GM12878 (cell line): Measurements from ENCODE around the gene CHCHD6.

Experiments used
- ATF2 ChIP-seq: IDR thresholded peaks from 2 replicates; pipeline ENCODE4 v1.6.1; 2012; ENCODE audit warnings: low read length, inconsistent platforms
- ATF3 ChIP-seq: IDR thresholded peaks from 2 replicates; pipeline ENCODE4 v1.6.1; 2011; ENCODE audit warnings: low read depth, mild to moderate bottlenecking, low read length, moderate library complexity, borderline replicate concordance; ENCODE audit errors: extremely low read depth
- BCLAF1 ChIP-seq: fragments of 450-650 bp; IDR thresholded peaks from 2 replicates; pipeline ENCODE4 v1.6.1; 2017; ENCODE audit warnings: antibody characterized with exemption, mild to moderate bottlenecking, moderate library complexity
- CREB1 ChIP-seq: IDR thresholded peaks from 2 replicates; pipeline ENCODE4 v1.6.1; 2012; ENCODE audit warnings: low read depth, mild to moderate bottlenecking, inconsistent platforms
- CTCF ChIP-seq, 3 experiments: IDR thresholded peaks in 2 of 3; conservative IDR thresholded peaks in 1 of 3; 2 replicates each; pipeline ENCODE4 v1.5.1; 2011; ENCODE audit warnings: low read depth in 3 of 3, low read length in 3 of 3, mild to moderate bottlenecking in 3 of 3, control low read depth in 2 of 3, moderate library complexity in 2 of 3, inconsistent platforms in 1 of 3, mixed read lengths in 1 of 3; ENCODE audit not compliant: control insufficient read depth in 2 of 3, insufficient read depth in 1 of 3; ENCODE audit errors: extremely low read depth in 1 of 3
- GATAD2B ChIP-seq: fragments of 450-650 bp; conservative IDR thresholded peaks from 2 replicates; pipeline ENCODE4 v1.6.1; 2017; ENCODE audit warnings: low read depth, mild to moderate bottlenecking, moderate library complexity
- IRF3 ChIP-seq: fragments of 450-650 bp; IDR thresholded peaks from 2 replicates; pipeline ENCODE4 v1.6.1; 2014; ENCODE audit warnings: mild to moderate bottlenecking
- MTA3 ChIP-seq: IDR thresholded peaks from 2 replicates; pipeline ENCODE4 v1.6.1; 2012; ENCODE audit warnings: low read length, inconsistent platforms, borderline replicate concordance
- POLR2A ChIP-seq: IDR thresholded peaks from 2 replicates; pipeline ENCODE4 v1.6.1; 2011; ENCODE audit warnings: low read depth, mild to moderate bottlenecking, low read length
- POLR2AphosphoS5 ChIP-seq: IDR thresholded peaks from 2 replicates; pipeline ENCODE4 v1.6.1; 2011; ENCODE audit warnings: mild to moderate bottlenecking, low read length, inconsistent platforms

- TF ChIP-seq MTA3 (no peak), IRF3 (no peak), BCLAF1 (no peak), POLR2A (no peak), ATF3 (no peak), GATAD2B (no peak), CREB1 (no peak), CTCF (IDR thresholded peaks at IDR 0.05 in 2 of 3, conservative IDR thresholded peaks at IDR 0.05 in 1 of 3; ENCODE audit: control insufficient read depth in 2 of 3, extremely low read depth in 1 of 3, insufficient read depth in 1 of 3, low read depth in 3 of 3, low read length in 3 of 3) (no peak), POLR2AphosphoS5 (no peak), ATF2 (no peak)
Observed at GRCh38 chr3:126665959-126666657, 37.9 kb upstream of the CHCHD6 start.
